ENCODE measurements around the gene KRT8.

DNA sequence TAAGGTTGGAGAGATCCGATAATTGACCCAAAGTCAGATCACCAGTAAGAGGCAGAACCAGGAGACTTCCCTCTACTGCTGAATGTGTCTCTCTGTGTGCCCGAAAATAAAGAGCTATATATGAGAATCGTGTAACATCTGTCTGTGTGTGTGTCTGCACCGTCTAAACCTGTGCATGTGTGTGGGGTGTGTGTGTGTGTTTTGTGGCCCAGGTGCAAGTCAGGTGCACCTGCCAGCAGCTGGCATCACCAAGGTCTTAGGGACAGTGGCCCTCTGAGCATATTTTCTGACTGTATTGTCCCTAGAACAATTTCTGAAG lies 31.4 kb downstream of the KRT8 start:
- no peak for TF ChIP-seq EP300 (IDR thresholded peaks at IDR 0.05)
- no peak for TF ChIP-seq POLR2A (IDR thresholded peaks at IDR 0.05)

Measured in sigmoid colon (tissue), 4 donors.